ENCODE results near the gene HRK. TPM values are rescaled to one million over a fixed set of nuclear protein-coding genes. Genes with fewer than 3 reads are reported as not detected.

The HRK gene
- polyA plus RNA-seq, 3 donors: 0.15 TPM; not detected in 2

GRCh38 chr12:116901612-116902011 is 20.4 kb upstream of the HRK start:
- Mint-ChIP-seq H3K9me3 (peaks cover 0 to 3% (median 0%) of the 10 kb centered on the region in 7 donors), H3K27me3 (ENCODE audit: low read depth in 3 of 3) (peaks cover 11 to 25% (median 15%) of the 10 kb centered on the region in 3 donors), H3K27ac (no peak overlapping the region), H3K36me3 (no peaks in the 10 kb centered on the region), H3K4me1 (no peaks in the 10 kb centered on the region), H3K4me3 (no peak overlapping the region)
- no peak overlapping the region for H3K4me3 ChIP-seq (replicated peaks in 1 of 3; ENCODE audit: low read depth in 2 of 3, low read length in 3 of 3)
- TF ChIP-seq CTCF (IDR thresholded peaks at IDR 0.05): no peak
- no peaks in the 10 kb centered on the region for H3K9me3 ChIP-seq (replicated peaks in 1 of 2; ENCODE audit: control insufficient read depth in 1 of 2, insufficient read depth in 1 of 2, low read length in 2 of 2)
- H3K36me3 ChIP-seq (replicated peaks in 1 of 2; ENCODE audit: control insufficient read depth in 1 of 2, insufficient read depth in 2 of 2, low read length in 2 of 2): no peaks in the 10 kb centered on the region
- H3K27me3 ChIP-seq (ENCODE audit: control insufficient read depth in 2 of 2, insufficient read depth in 2 of 2, low read length in 2 of 2): peaks cover 2 to 3% of the 10 kb centered on the region in 2 donors
- no CpG with 5 or more reads among the region's 2 CpGs for WGBS (ENCODE audit: insufficient coverage)
- no peak overlapping the region for H3K27ac ChIP-seq (ENCODE audit: low read depth in 1 of 2, low read length in 2 of 2)
- H3K9ac ChIP-seq (ENCODE audit: insufficient read depth, low read length, poor library complexity, severe bottlenecking): no peak overlapping the region
- DNase-seq: no peak
- H4K20me1 ChIP-seq (ENCODE audit: insufficient read depth, low read length): no peaks in the 10 kb centered on the region
- no peaks in the 10 kb centered on the region for H3K4me1 ChIP-seq (ENCODE audit: control insufficient read depth in 1 of 2, insufficient read depth in 2 of 2, low read length in 2 of 2)
- no peak overlapping the region for H2AFZ ChIP-seq (ENCODE audit: insufficient read depth, low read depth, low read length, poor library complexity, severe bottlenecking)
- no peaks in the 10 kb centered on the region for H3K79me2 ChIP-seq (ENCODE audit: insufficient read depth, low read length)
- H3K4me2 ChIP-seq (replicated peaks; ENCODE audit: extremely low read depth, low read length, poor library complexity, severe bottlenecking): no peak overlapping the region
- intact Hi-C loops (cut with micrococcal nuclease): no loop called here

- no peaks in the 10 kb centered on the region for H3K4me1 Mint-ChIP-seq
- 20% methylated on average over 1 of the region's 3 CpGs for WGBS (ENCODE audit: insufficient coverage)
Measured at GRCh38 chr12:116898669-116899068, 17.4 kb upstream of the HRK start.

More at GRCh38 chr12:116898669-116899068, 17.4 kb upstream of the HRK start:
- Histone ChIP-seq H3K9ac (ENCODE audit: insufficient read depth, low read length, poor library complexity, severe bottlenecking) (no peak overlapping the region), H4K20me1 (ENCODE audit: insufficient read depth, low read length) (no peaks in the 10 kb centered on the region), H2AFZ (ENCODE audit: insufficient read depth, low read depth, low read length, poor library complexity, severe bottlenecking) (no peak overlapping the region), H3K9me3 (replicated peaks in 1 of 2; ENCODE audit: control insufficient read depth in 1 of 2, insufficient read depth in 1 of 2, low read length in 2 of 2) (no peaks in the 10 kb centered on the region), H3K27ac (ENCODE audit: low read depth in 1 of 2, low read length in 2 of 2) (no peak overlapping the region), H3K27me3 (ENCODE audit: control insufficient read depth in 2 of 2, insufficient read depth in 2 of 2, low read length in 2 of 2) (peaks cover 0 to 6% of the 10 kb centered on the region in 2 donors), H3K4me1 (ENCODE audit: control insufficient read depth in 1 of 2, insufficient read depth in 2 of 2, low read length in 2 of 2) (no peaks in the 10 kb centered on the region), H3K79me2 (ENCODE audit: insufficient read depth, low read length) (no peaks in the 10 kb centered on the region), H3K36me3 (replicated peaks in 1 of 2; ENCODE audit: control insufficient read depth in 1 of 2, insufficient read depth in 2 of 2, low read length in 2 of 2) (no peaks in the 10 kb centered on the region), H3K4me2 (replicated peaks; ENCODE audit: extremely low read depth, low read length, poor library complexity, severe bottlenecking) (no peak overlapping the region), H3K4me3 (replicated peaks in 1 of 3; ENCODE audit: low read depth in 2 of 3, low read length in 3 of 3) (no peak overlapping the region)
- Mint-ChIP-seq H3K36me3 (no peaks in the 10 kb centered on the region), H3K4me3 (no peak overlapping the region), H3K27ac (no peak overlapping the region), H3K27me3 (ENCODE audit: low read depth in 3 of 3) (peaks cover 15 to 24% (median 16%) of the 10 kb centered on the region in 3 donors), H3K9me3 (peaks cover 0 to 3% (median 0%) of the 10 kb centered on the region in 7 donors)
- intact Hi-C loops (cut with micrococcal nuclease): no loop called here
- DNase-seq: no peak
- no peak for TF ChIP-seq CTCF (IDR thresholded peaks at IDR 0.05)
